Cardiac fibroblast (primary cell): Measurements from ENCODE around the gene EMC8.
"Not testable (repeated sequence)": the region's sequence is repeated elsewhere in the genome, so short reads cannot be mapped to it uniquely, and the experiment has no call there.

Experiments used
- DNase-seq, 2 donors: peaks; one replicate each; pipeline versions ENCODE4 v3.0.0 to v3.0.0-alpha.2; 2010; ENCODE audit warnings: low read depth in 2 of 2
- H3K4me3 ChIP-seq, 2 donors: replicated peaks in 1 of 2; 1 replicate in 1 of 2; 2 replicates in 1 of 2; pipeline ENCODE4 v1.5.1; 2011; ENCODE audit warnings: low read depth in 2 of 2, low read length in 2 of 2, mild to moderate bottlenecking in 2 of 2, moderate library complexity in 1 of 2
- TF ChIP-seq, protein P1 (sequence below): IDR thresholded peaks from one replicate; pipeline ENCODE4 v1.5.1; 2011; ENCODE audit warnings: low read depth, mild to moderate bottlenecking, low read length, inconsistent platforms

Gene EMC8

DNA sequence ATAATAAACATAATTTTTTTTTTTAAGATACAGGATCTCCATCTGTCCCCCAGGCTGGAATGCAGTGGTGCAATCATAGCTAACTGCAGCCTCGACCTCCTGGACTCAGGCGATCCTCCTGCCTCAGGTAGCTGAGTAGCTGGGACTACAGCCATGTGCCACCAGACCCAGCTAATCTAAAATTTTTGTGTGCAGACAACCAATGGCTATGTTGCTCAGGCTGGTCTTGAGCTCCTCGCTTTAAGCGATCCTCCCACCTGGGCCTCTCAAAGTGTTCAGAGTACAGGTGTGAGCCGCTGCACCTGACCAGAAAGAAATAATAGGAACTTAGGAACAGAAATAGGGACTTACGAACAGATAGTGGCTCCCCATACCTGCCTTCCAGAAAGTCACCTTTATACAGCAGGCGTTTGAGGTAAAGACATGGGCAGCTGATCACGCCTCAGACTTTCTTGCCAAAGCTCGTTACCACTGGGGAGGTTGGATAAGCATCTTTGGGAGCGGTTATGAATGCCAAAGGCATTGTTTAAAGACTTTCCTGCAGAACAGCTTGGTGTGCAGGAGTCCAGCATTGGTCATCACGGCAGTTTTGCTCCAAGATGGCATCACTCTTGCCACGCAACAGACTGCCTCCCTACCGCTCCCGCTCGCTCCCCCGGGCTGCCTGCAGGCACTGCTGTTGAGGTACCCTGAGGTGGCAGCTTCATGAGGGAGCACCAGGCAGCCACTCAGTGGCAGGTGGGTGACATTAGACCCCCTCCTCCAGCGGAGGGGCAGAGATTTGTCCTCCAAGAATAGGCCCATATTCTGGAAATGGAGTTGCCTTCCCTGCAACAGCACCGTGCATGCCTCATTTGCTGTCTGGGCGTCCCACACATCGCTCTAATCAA, 13.7 kb upstream of the EMC8 start:
- TF ChIP-seq, protein P1, sequence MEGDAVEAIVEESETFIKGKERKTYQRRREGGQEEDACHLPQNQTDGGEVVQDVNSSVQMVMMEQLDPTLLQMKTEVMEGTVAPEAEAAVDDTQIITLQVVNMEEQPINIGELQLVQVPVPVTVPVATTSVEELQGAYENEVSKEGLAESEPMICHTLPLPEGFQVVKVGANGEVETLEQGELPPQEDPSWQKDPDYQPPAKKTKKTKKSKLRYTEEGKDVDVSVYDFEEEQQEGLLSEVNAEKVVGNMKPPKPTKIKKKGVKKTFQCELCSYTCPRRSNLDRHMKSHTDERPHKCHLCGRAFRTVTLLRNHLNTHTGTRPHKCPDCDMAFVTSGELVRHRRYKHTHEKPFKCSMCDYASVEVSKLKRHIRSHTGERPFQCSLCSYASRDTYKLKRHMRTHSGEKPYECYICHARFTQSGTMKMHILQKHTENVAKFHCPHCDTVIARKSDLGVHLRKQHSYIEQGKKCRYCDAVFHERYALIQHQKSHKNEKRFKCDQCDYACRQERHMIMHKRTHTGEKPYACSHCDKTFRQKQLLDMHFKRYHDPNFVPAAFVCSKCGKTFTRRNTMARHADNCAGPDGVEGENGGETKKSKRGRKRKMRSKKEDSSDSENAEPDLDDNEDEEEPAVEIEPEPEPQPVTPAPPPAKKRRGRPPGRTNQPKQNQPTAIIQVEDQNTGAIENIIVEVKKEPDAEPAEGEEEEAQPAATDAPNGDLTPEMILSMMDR: no peak
- DNase-seq: no peak
- H3K4me3 ChIP-seq: no peak overlapping the region

DNA sequence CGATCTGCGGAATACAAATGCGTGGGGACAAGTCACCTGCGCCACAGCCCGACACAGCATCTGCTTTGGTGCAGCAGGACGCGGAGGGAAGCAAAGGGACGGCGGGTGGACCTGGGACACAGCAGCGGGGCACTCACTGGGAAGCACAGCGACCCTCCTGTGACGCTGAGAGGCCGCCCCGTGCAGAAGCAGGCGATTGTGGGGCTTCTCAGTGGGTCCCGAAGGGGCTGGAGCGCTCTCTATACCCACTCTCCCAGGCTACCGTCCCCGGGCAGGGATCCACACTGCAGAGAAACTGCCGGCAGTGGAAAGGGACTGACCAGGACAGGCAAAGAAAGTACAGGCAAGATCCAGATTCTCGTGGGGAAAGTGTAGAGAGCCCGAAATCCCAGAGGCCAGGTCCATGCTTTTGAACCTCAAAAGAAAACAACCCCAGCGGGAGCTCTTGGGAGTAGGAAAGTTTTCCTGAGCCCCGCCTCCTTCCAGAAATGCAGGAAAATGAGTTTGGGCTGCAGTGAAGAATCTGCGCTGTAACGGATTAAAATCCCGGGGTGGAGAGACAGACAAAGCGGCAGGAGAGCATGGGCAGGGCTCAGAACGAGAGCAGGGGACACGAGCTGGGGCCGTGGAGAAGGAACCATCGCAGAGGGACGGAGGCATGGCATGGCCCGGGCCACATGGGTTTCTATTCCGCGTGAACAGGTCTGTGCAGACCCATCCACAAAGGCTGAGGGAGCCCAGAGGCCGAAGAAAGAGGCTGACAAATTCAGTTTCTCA, 12.9 kb upstream of the EMC8 start:
- no peak for DNase-seq
- H3K4me3 ChIP-seq: no peak overlapping the region
- TF ChIP-seq, protein P1: no peak

DNA sequence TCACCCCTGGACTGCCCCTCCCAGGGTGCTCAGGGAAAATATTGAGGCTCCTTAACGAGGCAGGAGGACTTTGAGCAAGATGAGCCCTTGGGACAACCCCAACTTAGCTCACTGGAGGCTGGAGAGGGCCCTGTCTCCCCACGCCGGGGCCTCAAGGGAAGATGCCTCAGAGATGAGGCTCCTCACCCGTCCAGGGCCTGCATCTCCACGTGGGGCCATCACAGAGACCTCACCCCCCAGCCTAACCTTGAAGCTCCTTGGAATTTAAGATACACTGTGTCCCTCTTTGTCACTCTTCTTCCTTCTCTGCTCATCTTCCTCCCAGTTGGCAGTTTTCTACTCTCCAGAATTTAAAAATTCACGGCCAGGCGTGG, 11.4 kb upstream of the EMC8 start:
- TF ChIP-seq, protein P1: no peak
- no peak for DNase-seq
- H3K4me3 ChIP-seq: no peak overlapping the region

DNA sequence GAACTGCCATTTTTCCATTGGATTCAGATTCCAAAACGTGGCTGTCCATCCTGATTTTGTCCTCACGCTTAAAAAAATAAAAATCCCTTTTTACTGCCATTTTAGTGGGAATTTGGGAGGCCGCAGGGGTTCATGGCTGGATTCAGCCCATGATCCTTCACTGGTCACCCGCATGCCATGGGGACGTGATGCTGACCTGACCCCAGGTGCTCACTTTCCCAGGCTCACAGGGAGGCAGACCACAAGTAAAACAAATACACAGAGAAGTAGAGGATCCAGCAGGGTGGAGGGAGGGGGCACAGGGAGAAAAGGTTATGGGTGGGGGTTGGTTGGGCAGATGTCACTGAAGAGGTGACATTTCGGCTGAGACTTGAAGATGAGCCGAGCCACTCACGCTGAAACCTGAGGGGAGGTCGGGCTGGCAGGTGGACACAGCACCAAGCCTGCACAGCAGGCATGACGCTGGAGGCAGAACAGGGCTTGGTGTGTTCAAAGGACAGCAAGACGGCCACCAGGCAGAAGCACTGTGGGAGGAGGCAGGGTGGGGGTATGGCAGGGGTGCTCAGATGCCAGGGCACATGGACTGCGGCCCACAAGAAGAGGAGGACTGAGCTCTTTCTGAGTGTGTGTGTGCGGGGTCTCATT, 10.9 kb upstream of the EMC8 start:
- H3K4me3 ChIP-seq: no peak overlapping the region
- DNase-seq: no peak
- TF ChIP-seq, protein P1: no peak

DNA sequence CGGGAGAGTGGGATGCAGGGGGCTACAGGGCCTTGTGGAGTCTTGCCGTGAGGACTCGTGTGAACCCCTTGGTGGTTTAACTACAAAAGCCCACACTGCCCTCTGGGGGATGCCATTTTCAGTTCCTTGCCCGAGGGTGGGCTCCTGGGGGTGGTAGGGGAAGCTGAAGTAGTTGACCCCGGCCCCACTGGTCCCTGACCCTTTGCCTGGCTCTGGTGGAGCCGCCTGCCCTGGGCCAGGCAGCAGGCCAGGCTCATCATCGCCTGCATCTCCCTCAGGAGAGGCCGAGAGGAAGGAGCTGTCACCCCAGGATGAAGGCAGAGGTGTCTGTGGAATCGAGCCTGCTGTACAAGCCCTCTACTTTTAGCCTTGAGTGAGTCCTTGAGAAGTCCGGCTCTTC, 10.3 kb upstream of the EMC8 start:
- H3K4me3 ChIP-seq: no peak overlapping the region
- TF ChIP-seq, protein P1: no peak
- DNase-seq: no peak

DNA sequence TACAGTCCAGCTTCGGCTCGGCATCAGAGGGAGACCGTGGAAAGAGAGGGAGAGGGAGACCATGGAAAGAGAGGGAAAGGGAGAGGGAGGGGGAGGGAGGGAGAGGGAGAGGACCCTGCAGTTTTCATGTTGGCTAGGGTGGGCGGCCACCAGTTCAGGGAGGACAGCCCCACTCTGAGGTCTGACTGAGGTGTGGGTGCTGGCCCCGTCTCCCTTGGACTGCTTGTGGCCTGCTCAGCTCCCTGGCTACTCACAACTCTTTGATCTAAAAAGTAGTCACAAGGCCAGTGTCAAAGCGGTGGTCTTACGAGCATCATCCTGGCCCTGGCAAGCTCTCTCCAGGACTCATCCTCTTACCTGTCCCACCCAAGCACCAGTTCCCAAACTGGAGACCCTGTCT, 9.6 kb upstream of the EMC8 start:
- no peak for DNase-seq
- TF ChIP-seq, protein P1: no peak
- H3K4me3 ChIP-seq: no peak overlapping the region

DNA sequence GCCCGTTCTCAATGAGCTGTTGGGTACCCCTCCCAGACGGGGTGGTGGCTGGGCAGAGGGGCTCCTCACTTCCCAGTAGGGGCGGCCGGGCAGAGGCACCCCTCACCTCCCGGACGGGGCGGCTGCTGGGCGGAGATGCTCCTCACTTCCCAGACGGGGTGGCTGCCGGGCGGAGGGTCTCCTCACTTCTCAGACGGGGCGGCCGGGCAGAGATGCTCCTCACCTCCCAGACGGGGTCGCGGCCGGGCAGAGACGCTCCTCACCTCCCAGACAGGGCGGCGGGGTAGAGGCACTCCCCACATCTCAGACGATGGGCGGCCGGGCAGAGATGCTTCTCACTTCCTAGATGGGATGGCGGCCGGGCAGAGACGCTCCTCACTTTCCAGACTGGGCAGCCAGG, 8.8 kb upstream of the EMC8 start:
- H3K4me3 ChIP-seq: not testable (repeated sequence)

DNA sequence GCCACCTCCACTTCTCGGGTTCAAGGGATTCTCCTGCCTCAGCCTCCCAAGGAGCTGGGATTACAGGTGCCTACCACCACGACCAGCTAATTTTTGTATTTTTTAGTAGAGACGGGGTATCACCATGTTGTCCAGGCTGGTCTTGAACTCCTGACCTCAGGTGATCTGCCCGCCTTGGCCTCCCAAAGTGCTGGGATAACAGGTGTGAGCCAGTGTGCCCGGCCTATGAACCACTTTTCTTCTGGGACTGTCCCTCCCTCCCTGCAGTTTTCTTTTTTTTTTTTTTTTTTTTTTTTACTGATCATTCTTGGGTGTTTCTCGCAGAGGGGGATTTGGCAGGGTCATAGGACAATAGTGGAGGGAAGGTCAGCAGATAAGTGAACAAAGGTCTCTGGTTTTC, 8.0 kb upstream of the EMC8 start:
- H3K4me3 ChIP-seq, DNase-seq: not testable (repeated sequence)

More for the DNA sequence above, 8.8 kb upstream of the EMC8 start:
- not testable (repeated sequence) for DNase-seq
